KG1 (cell line): Measurements from ENCODE around the gene PPP1R36.
"Not testable (repeated sequence)": the region's sequence is repeated elsewhere in the genome, so short reads cannot be mapped to it uniquely, and the experiment has no call there.

Experiments used
- DNase-seq: peaks from one replicate; lab custom pipeline; 2025; lab: John Stamatoyannopoulos, UW

Gene PPP1R36

DNA sequence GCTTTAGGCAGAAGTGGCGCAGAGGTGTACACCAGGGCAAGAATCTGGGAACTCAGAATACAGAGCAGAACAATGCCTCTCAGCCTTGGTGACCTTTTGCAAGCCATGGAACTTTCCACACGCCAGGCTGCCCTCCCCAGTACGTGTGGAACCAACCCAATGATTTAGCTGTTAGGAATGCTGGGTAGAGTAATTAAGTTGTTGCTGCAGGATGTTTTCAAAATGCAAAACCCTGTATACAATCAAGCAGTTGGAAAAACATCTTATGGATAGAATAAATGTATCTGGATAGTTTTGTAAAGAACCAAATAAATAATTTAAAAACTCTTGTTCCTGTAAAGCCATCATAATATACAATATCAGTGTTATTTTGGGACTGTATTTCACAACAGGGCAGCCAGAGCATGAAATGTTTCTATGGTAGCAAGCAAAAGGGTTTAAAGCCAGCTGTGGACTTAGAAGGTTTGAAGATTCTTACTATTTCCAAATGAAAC lies 19.4 kb downstream of the PPP1R36 start:
- DNase-seq: no peak

GRCh38 chr14:64569646-64570045 lies 19.9 kb downstream of the PPP1R36 start:
- not testable (repeated sequence) for DNase-seq

GRCh38 chr14:64572386-64573104 lies 22.8 kb downstream of the PPP1R36 start:
- DNase-seq: no peak

- DNase-seq: no peak
Measured at GRCh38 chr14:64573109-64573508, 23.3 kb downstream of the PPP1R36 start.

DNA sequence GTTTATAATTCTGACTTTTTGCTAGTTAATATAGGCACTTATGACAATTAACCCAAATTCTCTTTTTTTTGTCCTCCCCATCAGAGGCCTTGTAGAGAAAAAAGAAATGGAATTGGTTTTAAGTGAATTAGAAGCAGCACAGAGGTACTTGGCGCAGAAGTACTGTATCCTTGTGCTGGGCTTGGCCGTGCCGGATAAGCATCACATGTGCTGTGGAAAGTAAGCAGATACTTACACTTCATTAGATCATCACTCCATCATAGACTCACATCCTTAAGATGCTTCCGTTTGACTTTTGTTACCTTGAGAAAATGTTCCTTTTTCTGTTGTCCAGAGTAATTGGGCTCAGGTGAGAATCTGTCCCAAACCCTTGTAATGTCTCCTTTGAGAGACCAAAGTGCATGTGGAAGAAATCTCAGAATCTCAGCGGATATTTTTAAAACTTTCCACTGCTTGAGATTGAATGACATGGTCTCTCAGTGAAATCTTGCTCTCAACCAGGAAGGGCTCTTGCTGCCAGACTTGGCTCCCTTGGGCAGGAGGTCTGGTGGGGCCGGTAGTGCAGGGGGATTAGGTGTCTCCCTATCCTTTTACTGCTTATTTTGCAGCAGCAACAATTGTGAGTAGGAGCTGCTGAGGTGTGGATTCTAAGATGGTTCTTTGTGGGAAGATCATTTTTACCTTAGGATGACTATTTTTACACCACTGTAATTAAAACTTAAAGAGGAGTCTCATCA lies 24.8 kb downstream of the PPP1R36 start:
- DNase-seq: no peak

GRCh38 chr14:64577211-64577610 lies 27.4 kb downstream of the PPP1R36 start:
- no peak for DNase-seq

GRCh38 chr14:64580467-64580866 lies 30.7 kb downstream of the PPP1R36 start:
- DNase-seq: no peak

DNA sequence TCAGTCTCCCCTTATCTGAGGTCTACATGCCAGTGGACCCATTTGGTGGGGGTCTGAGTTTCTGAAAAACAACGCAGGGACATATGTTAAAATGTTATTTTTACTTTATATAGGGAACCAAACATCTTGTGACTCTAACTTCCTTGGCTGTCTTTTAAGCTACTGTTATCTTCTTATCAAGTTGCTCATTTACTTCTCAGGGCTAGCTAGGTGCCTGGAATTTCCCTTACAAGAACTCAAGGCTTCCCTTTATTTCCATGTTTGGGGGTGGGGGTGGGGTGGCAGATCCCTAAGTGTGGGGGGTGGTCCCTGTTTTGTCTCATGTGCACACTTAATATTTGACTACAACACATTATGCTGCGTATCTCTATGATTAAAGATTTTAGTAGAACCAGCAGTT lies 31.6 kb downstream of the PPP1R36 start:
- no peak for DNase-seq

DNA sequence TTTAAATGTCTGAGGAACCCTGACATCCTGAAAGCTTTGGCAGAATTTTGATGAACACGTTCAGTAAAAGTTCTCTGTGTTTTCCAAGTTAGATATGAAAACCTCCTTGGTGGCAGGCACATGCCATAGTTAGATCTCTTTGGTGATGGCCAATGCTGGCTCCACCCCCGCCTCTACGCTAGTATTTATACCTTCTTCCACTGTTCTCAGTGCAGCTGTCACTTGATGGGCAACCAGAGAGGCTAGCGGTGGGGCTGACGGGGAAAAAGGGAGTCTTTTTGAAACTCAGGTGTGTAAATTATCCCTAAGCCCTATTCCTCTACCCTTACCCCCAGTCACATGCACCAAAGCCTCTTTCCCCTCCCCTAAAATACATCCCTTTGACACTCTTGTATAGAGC lies 32.1 kb downstream of the PPP1R36 start:
- no peak for DNase-seq

DNA sequence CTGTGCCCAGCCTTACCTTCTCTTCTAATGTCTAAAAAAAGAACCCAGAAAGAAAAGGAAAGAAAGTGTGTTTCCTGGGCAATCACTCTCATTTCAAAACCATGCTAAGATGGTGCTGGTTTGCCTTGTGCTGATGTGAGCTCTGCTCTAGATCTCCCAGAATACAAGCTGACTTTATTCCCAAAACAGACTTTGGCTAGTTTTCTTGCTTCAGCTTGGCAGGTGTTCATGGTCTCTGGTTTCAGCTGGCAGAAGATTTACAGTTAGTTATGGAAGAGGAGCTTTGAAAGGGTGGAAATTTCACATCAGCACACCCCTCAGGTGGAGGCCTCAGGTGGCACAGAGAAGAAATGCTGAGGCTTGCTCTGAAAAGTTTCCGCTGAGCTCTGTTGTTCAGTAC lies 34.4 kb downstream of the PPP1R36 start:
- no peak for DNase-seq

DNA sequence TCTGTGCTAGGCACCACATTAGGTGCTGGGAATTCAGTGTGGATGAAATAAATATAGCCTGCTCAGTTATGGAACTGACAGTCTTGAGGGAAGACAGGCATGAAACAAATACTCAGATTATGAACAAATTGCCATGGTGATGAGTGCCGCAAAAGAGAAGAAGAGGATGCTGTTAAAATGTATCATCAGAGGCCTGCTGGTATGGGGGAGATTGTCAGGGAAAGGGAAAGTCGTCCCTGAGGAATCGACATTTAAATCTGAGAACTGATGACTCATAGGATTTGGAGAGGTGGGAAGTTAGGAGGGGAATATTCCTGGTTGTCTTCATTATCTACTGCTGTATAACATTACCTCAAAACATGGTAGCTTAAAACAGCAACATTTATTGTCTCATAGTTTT lies 42.0 kb downstream of the PPP1R36 start:
- DNase-seq: no peak

GRCh38 chr14:64594438-64594837 lies 44.7 kb downstream of the PPP1R36 start:
- DNase-seq: no peak

DNA sequence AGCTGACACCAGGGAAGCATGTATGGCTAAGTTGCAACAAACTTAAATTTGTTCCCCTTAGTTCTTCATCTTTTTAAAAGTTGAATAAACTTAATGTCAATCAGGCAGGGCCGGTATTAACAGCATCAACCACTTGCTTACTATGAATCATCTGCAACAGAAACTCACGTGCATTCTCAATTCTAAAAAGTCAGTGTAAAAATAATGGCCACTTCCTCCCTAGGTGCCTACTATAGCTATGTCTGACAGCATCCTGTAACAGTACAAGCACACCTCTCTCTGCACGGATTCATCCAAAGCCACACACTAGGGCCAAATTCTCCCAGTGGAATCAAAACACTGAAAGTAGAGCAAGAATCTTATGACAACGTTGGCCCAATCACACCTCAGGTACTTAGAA lies 48.6 kb downstream of the PPP1R36 start:
- no peak for DNase-seq

DNA sequence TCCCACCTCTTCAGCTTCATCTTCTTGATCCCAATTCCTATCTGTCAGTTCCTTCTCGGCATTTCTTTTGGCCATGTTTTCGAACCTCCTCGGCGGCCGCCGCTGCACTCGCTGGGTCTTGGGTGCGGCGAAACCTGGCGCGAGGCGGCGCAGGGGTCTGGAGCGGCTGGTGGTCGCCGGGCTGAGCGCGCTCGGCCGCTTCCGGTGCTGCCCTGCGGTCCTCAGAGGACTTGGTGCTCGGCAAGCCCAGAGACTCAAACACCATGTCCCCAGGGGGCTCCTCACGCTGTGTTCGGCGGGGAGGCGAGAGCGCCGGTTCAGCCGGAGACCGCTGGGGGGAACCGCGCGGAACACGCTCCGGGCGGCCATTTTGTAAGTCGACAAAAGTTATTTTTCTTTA lies 51.8 kb downstream of the PPP1R36 start:
- DNase-seq: no peak

- no peak for DNase-seq
Measured at GRCh38 chr14:64602826-64603225, 53.1 kb downstream of the PPP1R36 start.

DNA sequence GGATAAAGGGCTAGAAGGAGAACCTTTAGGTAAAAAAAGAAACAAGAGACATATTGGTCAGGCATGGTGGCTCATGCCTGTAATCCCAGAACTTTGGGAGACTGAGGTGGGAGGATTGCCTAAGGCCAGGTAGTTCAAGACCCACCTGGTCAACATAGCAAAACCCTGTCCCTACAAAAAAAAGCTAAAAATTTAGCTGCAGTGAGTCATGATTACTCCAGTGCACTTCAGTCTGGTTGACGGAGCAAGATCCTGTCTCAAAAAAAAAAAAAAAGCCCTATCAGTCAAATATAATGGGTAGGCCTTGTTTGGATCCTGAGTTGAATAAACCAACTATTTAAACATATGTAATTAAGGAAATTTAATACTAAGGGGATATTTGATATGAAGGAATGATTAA lies 54.2 kb downstream of the PPP1R36 start:
- DNase-seq: no peak

- DNase-seq: no peak
Measured at GRCh38 chr14:64604881-64605280, 55.1 kb downstream of the PPP1R36 start.

- no peak for DNase-seq
Measured at GRCh38 chr14:64605926-64606685, 56.3 kb downstream of the PPP1R36 start.

- DNase-seq: no peak
Measured at GRCh38 chr14:64610049-64610746, 60.4 kb downstream of the PPP1R36 start.

- no peak for DNase-seq
Measured at GRCh38 chr14:64611358-64612020, 61.7 kb downstream of the PPP1R36 start.

DNA sequence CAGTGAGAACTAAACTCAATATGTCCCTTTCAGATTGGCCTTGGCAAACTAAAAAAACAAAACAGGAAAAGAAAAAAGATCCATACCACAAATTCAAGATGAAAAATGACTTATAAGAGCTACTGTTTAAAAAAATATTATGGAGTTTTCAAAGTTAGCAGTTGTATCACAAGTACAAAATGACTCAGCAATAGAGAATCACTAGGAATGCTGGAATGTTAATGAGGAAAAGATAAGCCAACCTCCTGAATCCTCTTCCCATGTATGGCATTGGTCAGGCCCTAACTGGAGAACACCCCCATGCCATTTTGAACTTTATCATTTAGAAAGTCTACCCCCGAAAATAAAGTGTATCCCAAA lies 62.2 kb downstream of the PPP1R36 start:
- DNase-seq: no peak
